NB4 (cell line): ENCODE results near the gene GULP1.

Experiments used
- DNase-seq: peaks from one replicate; pipeline ENCODE4 v3.0.0; 2010; ENCODE audit warnings: low read depth
- H3K4me3 ChIP-seq: one replicate; pipeline ENCODE4 v1.5.1; 2011; ENCODE audit warnings: mild to moderate bottlenecking, low read depth, low read length, moderate library complexity
- MAX ChIP-seq: IDR thresholded peaks from 2 replicates; pipeline ENCODE4 v1.6.1; 2011; ENCODE audit warnings: low read depth, low read length
- MYC ChIP-seq: IDR thresholded peaks from 2 replicates; pipeline ENCODE4 v1.6.1; 2011; ENCODE audit warnings: low read depth, low read length
- POLR2A ChIP-seq: IDR thresholded peaks from 2 replicates; pipeline ENCODE4 v1.6.1; 2011; ENCODE audit warnings: mild to moderate bottlenecking; ENCODE audit not compliant: insufficient read length; ENCODE audit errors: extremely low read depth
- TF ChIP-seq, protein P1 (sequence below): IDR thresholded peaks from one replicate; pipeline ENCODE4 v1.5.1; 2012; ENCODE audit warnings: low read depth, low read length

Gene GULP1

DNA sequence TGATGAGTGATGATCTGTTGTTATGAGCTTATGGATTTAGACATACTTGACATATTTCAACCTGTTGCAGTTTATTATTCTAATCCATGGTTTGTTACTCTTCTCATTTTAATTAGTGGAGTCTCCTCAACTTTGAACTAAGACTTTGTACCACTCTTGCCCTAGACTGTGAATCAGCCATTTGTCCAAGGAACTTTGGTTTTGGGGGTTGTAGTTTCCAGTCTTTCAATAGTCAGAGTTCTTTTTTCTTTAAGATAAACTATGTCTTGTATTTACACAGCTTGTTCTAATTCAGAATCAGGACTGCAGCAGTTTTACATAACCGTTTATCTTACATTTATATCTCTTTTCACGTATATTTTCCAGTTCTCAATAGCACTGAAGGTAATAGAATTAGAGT lies 133.6 kb downstream of the GULP1 start:
- DNase-seq, result no peak
- TF ChIP-seq POLR2A (no peak), MAX (no peak), MYC (no peak)
- TF ChIP-seq, protein P1, sequence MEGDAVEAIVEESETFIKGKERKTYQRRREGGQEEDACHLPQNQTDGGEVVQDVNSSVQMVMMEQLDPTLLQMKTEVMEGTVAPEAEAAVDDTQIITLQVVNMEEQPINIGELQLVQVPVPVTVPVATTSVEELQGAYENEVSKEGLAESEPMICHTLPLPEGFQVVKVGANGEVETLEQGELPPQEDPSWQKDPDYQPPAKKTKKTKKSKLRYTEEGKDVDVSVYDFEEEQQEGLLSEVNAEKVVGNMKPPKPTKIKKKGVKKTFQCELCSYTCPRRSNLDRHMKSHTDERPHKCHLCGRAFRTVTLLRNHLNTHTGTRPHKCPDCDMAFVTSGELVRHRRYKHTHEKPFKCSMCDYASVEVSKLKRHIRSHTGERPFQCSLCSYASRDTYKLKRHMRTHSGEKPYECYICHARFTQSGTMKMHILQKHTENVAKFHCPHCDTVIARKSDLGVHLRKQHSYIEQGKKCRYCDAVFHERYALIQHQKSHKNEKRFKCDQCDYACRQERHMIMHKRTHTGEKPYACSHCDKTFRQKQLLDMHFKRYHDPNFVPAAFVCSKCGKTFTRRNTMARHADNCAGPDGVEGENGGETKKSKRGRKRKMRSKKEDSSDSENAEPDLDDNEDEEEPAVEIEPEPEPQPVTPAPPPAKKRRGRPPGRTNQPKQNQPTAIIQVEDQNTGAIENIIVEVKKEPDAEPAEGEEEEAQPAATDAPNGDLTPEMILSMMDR, result no peak
- no peak overlapping the region for H3K4me3 ChIP-seq

- H3K4me3 ChIP-seq, result no peak overlapping the region
- no peak for DNase-seq
- no peak for TF ChIP-seq MYC
- TF ChIP-seq POLR2A, result no peak
These were observed 134.4 kb downstream of the GULP1 start for GRCh38 chr2:188426121-188426520.

- TF ChIP-seq POLR2A, result no peak
- TF ChIP-seq, protein P1, result no peak
- no peak for TF ChIP-seq MYC
- no peak for TF ChIP-seq MAX
- H3K4me3 ChIP-seq, result no peak overlapping the region
These were observed 139.0 kb downstream of the GULP1 start for GRCh38 chr2:188430705-188431104.

GRCh38 chr2:188434018-188434417 lies 142.3 kb downstream of the GULP1 start:
- H3K4me3 ChIP-seq, result no peak overlapping the region
- no peak for TF ChIP-seq MYC
- TF ChIP-seq, protein P1, result no peak
- no peak for DNase-seq

More at GRCh38 chr2:188430705-188431104, 139.0 kb downstream of the GULP1 start:
- DNase-seq, result no peak

- H3K4me3 ChIP-seq, result no peak overlapping the region
- DNase-seq, result no peak
- TF ChIP-seq MAX, result no peak
- TF ChIP-seq MYC, result no peak
- no peak for TF ChIP-seq POLR2A
- TF ChIP-seq, protein P1, result no peak
These were observed 143.4 kb downstream of the GULP1 start for GRCh38 chr2:188435115-188435514.

DNA sequence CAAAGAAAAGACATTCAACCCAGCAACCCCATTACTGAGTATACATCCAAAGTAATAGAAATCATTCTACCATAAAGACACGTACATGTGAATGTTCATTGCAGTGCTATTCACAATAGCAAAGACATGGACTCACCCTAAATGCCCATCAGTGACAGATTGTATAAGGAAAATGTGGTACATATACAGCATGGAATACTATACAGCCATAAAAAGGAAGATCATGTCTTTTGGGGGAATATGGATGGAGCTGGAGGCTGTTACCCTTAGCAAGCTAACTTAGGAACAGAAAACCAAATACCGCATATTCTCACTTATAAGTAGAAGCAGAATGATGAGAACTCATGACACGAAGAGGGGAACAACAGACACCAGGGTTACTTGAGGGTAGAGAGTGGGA lies 145.9 kb downstream of the GULP1 start:
- TF ChIP-seq, protein P1, result no peak
- no peak for TF ChIP-seq MYC
- no peak for TF ChIP-seq MAX
- TF ChIP-seq POLR2A, result no peak
- H3K4me3 ChIP-seq, result no peak overlapping the region
- no peak for DNase-seq
